Measurements from ENCODE around the gene BRCC3.
A peak's percentile ranks its signal among the peaks of the same experiment; 100 is the strongest.

Gene BRCC3

DNA sequence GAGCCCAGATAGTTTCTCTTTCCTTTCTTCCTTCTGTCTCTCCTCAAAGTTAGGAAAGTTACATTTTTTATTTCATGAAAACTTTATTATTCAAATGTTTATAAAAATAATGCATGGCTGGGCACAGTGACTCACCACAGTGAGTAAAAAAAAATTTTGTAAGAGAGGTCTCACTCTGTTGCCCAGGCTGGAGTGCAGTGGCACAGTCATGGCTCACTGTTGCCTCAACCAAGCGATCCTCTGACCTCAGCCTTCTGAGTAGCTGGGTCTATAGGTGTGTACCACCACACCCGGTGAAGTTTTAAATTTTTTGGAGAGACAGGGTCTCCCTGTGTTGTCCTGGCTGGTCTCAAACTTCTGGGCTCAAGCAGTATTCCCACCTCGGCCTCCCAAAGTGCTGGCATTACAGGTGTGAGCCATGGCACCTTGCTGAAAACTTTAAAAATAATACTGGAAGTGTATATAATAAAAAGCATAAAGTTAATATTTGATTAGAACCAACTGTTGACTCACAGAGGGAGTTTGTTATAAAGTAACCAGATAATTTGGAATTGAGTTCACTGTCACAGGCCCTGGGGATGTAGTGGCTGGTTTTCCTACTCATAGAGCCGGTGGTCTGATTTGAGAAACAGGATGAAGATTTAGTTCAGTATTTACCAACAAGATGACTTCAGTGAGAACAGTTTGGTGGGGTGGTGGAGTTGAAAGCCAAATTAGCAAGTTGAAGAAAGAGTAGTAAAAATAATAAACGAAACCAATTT is 18.4 kb upstream of the BRCC3 start:
- TF ChIP-seq CTCF (conservative IDR thresholded peaks at IDR 0.05), result no peak
- no peak overlapping the region for H3K27ac ChIP-seq

DNA sequence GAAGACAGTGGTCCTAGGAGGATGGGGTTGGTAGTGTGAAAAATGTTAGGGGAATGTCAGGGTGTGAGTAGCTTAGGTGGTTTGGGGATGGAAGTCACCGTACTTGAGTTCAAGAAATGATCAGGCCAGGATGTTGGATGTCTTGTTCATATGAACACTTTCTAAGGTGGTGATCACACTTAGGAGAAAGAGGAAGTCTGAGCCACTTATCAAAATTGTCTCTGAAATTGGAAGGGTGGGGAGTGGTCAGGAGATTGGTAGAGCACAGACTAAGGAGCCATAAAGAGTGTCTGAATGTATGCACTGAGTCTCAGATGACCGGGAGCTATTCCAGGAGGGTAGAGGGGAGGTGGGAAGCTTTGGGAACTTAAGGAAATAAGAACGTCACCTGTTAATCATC is 17.7 kb upstream of the BRCC3 start:
- no peak overlapping the region for H3K27ac ChIP-seq
- no peak for TF ChIP-seq CTCF (conservative IDR thresholded peaks at IDR 0.05)

GRCh38 chrX:155054255-155054654 is 17.1 kb upstream of the BRCC3 start:
- H3K27ac ChIP-seq, result no peak overlapping the region
- no peak for TF ChIP-seq CTCF (conservative IDR thresholded peaks at IDR 0.05)

GRCh38 chrX:155055494-155055893 is 15.8 kb upstream of the BRCC3 start:
- TF ChIP-seq CTCF (conservative IDR thresholded peaks at IDR 0.05), result no peak
- H3K27ac ChIP-seq, result no peak overlapping the region

- no peak overlapping the region for H3K27ac ChIP-seq
- TF ChIP-seq CTCF (conservative IDR thresholded peaks at IDR 0.05), result no peak
Measured at GRCh38 chrX:155056471-155056870, 14.8 kb upstream of the BRCC3 start.

DNA sequence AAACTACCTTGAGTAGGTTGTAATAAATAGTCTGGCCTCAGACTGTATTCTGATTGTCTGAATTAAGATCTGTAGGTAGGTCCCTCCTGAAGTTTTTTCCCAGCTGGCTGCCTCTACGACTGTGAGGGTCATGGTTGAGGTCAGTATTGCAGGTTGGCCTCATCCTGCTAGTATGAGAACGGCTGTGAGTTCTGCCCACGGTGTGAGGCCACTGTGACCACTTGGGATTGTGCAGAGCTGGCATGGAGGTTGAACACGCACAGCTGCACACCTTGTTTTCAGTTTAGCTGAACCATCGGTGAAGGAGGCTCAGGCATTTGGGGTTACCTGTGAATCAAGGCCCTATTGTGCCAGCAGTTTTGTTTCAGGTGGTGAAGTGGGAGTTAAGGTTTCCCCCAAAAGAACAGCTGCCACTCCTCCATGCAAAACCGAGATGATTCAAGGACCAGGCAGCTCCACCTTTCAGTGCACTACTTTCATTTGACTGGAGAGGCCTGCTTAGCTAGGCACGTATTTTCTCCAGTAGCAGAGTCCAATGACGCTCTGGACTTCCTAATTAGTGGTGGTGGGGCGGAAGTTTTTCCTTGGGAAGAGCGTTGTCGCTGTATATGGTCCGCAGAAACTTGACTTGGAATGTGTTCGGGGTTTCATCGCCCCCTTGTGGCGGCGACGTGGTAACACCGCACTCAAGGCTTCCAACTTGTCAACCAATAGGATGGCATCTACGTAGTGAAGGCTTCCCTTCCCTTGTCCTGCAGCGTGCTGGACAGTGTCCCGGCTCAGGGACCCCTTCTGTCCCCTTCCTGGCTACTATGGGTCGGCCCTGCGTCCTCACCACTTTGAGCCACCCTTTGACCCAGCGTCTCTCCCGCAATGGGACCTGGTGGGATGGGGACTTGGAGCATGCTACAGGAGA is 14.2 kb upstream of the BRCC3 start:
- H3K27ac ChIP-seq, result no peak overlapping the region
- peak; percentile 77 for TF ChIP-seq CTCF (conservative IDR thresholded peaks at IDR 0.05)

GRCh38 chrX:155061760-155062159 is 9.5 kb upstream of the BRCC3 start:
- no peak overlapping the region for H3K27ac ChIP-seq
- no peak for TF ChIP-seq CTCF (conservative IDR thresholded peaks at IDR 0.05)

All from VCaP (cell line).